Upper lobe of left lung (tissue), 6 donors: ENCODE data around the gene PKN2. TPM values are rescaled to one million over a fixed set of nuclear protein-coding genes. Genes with fewer than 3 reads are reported as not detected.

Experiments used
- ATAC-seq, 2 donors: fragments of 200-7000 bp; cut with Tn5 transposase; one replicate each; pipeline ENCODE4 v1.9.1; 2022; ENCODE audit warnings: mild to moderate bottlenecking in 2 of 2, moderate library complexity in 2 of 2; ENCODE audit not compliant: low FRiP score in 2 of 2
- DNase-seq, 2 donors: peaks; one replicate each; pipeline ENCODE4 v3.0.0-alpha.2; 2019 to 2020
- H3K27ac ChIP-seq, 4 donors: fragments of 200-600 bp; sonication (generic); one replicate each; pipeline ENCODE4 v1.5.1; 2016 to 2019
- H3K27me3 ChIP-seq, 4 donors: fragments of 200-600 bp; sonication (generic); one replicate each; pipeline ENCODE4 v1.5.1; 2017 to 2019
- H3K36me3 ChIP-seq, 4 donors: fragments of 200-600 bp; sonication (generic); one replicate each; pipeline ENCODE4 v1.5.1; 2016 to 2019
- H3K4me1 ChIP-seq, 4 donors: fragments of 200-600 bp; sonication (generic); one replicate each; pipeline ENCODE4 v1.5.1; 2018 to 2019
- H3K4me3 ChIP-seq, 4 donors: fragments of 200-600 bp; sonication (generic); one replicate each; pipeline ENCODE4 v1.5.1; 2017 to 2019; ENCODE audit warnings: mild to moderate bottlenecking in 2 of 4, moderate library complexity in 1 of 4
- H3K9me3 ChIP-seq, 4 donors: fragments of 200-600 bp; sonication (generic); one replicate each; pipeline ENCODE4 v1.5.1; 2018 to 2019
- EP300 ChIP-seq, 4 donors: sonication (generic); formaldehyde crosslinking; IDR thresholded peaks; one replicate each; pipeline ENCODE4 v1.5.1; 2017; ENCODE audit warnings: antibody characterized with exemption in 4 of 4, control low read depth in 2 of 4
- POLR2A ChIP-seq, 4 donors: fragments of 450-650 bp; IDR thresholded peaks; one replicate each; pipeline ENCODE4 v1.5.1; 2016 to 2017; ENCODE audit warnings: antibody characterized with exemption in 4 of 4, mild to moderate bottlenecking in 2 of 4
- POLR2AphosphoS5 ChIP-seq, 2 donors: sonication (generic); formaldehyde crosslinking; IDR thresholded peaks; one replicate each; pipeline ENCODE4 v1.5.1; 2017; ENCODE audit warnings: antibody characterized with exemption in 2 of 2
- WGBS, 2 donors: methylation state at CpG; one replicate each; pipeline ENCODE4 v1.1.5; 2017 to 2018; 5-methylcytosine and 5-hydroxymethylcytosine counted together
- total RNA-seq, 6 donors: library from RNA; depleted of rRNA in 4 of 6; stranded (reverse); fragments of >200 nt in 4 of 6; gene quantifications; one replicate each; pipeline versions ENCODE4 v1.1.0 to v1.2.1, GENCODE V29; 2016 to 2021
- TF ChIP-seq, protein P1 (sequence below), 6 experiments: fragments of 450-650 bp in 4 of 6; fragments of 200-600 bp in 2 of 6; sonication (generic) in 2 of 6; IDR thresholded peaks; one replicate each; pipeline ENCODE4 v1.5.1; 2016 to 2019; ENCODE audit warnings: antibody characterized with exemption in 6 of 6
- donor health status: DM: no; HTN: no; CAD: no; lungs with moderate emphysema.
- donor health status: DM: no; HTN: yes; CAD: no; lungs with severe emphysema.

The PKN2 gene
- total RNA-seq, 6 donors from 2014 or later = 33.0 to 108 (median 37.6) TPM

DNA sequence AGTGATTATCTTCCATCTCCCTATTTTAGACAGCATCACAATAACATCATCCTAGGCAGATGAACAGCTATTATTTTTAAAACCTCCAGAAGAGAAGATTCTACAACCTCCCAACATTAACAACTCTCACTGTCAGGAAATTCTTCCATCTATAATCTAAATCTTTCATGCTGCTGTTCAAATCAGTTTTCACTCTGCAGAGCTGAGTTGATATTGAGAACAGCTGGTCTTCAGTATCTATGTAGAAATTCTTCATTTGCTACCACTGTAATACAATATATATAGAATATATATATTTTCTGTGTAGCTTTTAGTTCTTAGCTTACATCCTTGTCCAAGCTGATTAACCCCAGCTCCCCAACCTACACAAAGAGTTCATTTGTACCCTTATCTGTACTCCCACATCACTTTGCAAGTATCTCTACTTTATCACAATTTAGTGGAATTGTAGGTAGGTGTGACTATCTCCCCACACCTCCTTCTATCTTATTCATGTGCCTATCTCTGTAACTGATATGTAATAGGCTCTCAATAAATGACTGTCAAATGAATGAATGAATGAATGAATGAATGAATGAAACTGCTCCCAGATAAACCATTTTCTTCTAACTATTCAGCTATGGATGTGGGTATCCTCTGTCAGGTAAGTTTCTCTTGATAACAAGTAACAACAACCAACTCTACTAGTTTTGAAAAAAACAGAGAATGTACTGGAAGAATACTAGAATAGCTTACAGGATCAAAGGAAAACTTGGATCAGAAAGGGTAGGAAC, 37.4 kb upstream of the PKN2 start:
- DNase-seq (no peak), ATAC-seq (no peak)
- H3K4me1 ChIP-seq = no peaks in the 10 kb centered on the region
- H3K4me3 ChIP-seq = no peak overlapping the region
- no peaks in the 10 kb centered on the region for H3K27me3 ChIP-seq
- no peak overlapping the region for H3K27ac ChIP-seq
- TF ChIP-seq EP300 (IDR thresholded peaks at IDR 0.05) (no peak), POLR2A (IDR thresholded peaks at IDR 0.05) (no peak), POLR2AphosphoS5 (IDR thresholded peaks at IDR 0.05) (no peak)
- TF ChIP-seq, protein P1, sequence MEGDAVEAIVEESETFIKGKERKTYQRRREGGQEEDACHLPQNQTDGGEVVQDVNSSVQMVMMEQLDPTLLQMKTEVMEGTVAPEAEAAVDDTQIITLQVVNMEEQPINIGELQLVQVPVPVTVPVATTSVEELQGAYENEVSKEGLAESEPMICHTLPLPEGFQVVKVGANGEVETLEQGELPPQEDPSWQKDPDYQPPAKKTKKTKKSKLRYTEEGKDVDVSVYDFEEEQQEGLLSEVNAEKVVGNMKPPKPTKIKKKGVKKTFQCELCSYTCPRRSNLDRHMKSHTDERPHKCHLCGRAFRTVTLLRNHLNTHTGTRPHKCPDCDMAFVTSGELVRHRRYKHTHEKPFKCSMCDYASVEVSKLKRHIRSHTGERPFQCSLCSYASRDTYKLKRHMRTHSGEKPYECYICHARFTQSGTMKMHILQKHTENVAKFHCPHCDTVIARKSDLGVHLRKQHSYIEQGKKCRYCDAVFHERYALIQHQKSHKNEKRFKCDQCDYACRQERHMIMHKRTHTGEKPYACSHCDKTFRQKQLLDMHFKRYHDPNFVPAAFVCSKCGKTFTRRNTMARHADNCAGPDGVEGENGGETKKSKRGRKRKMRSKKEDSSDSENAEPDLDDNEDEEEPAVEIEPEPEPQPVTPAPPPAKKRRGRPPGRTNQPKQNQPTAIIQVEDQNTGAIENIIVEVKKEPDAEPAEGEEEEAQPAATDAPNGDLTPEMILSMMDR (IDR thresholded peaks at IDR 0.05) = no peak
- no peaks in the 10 kb centered on the region for H3K9me3 ChIP-seq
- no peaks in the 10 kb centered on the region for H3K36me3 ChIP-seq

DNA sequence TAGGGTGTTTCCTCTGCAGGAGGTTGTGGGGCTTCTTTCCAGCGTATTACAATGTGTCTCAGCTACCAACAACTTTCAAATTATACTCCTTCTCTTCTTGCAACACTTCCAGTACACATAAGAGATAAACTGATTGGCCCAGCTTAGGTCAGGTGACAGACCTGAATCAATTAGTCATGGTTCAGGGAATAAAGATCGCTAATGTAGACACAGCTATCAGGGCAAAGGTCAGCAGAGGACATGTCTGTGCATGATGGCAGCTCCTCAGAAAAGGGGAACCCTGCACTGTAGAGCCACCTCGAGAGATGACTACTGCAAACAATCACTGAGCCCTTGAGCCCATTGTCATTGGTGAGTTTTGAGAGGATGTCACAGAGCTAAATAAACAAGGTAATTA, 36.8 kb upstream of the PKN2 start:
- TF ChIP-seq, protein P1 (IDR thresholded peaks at IDR 0.05) = no peak
- TF ChIP-seq POLR2AphosphoS5 (IDR thresholded peaks at IDR 0.05) (no peak), EP300 (IDR thresholded peaks at IDR 0.05) (no peak), POLR2A (IDR thresholded peaks at IDR 0.05) (no peak)

DNA sequence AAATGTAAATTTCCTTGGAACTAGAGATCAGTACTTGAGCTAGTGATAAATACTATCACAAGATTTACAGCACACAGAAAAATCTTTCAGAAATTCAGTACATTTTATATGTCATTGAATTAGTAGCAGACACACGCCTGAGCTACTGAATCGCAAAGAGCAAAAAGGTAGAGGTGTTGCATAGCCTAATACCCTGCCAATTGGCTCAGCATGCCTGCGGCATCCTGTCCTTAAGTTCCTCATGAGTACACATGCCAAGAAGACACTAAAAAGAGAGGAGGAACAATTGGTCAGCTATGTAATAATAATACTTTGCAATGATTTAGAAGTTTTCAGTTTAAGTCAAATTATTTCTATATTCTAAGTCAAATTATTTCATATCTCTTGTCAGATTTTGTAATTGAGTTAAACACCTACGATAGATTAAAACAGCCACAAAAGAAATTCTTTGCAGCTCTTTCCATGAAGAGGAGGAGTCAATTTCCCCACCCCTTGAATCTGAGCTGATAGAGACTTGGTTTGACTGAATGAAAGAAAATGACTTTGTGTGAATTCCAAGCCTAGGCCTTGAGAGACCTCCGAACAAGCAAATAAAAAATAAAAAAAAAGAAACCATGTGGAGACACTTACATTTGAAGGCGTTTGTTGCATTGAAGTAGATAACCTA, 36.2 kb upstream of the PKN2 start:
- H3K27me3 ChIP-seq = no peaks in the 10 kb centered on the region
- DNase-seq (no peak), ATAC-seq (no peak)
- no peaks in the 10 kb centered on the region for H3K4me1 ChIP-seq
- no peaks in the 10 kb centered on the region for H3K9me3 ChIP-seq
- H3K27ac ChIP-seq = no peak overlapping the region
- no peaks in the 10 kb centered on the region for H3K36me3 ChIP-seq
- TF ChIP-seq POLR2A (IDR thresholded peaks at IDR 0.05) = no peak
- TF ChIP-seq, protein P1 (IDR thresholded peaks at IDR 0.05) = no peak
- TF ChIP-seq EP300 (IDR thresholded peaks at IDR 0.05) = no peak
- TF ChIP-seq POLR2AphosphoS5 (IDR thresholded peaks at IDR 0.05) = no peak
- H3K4me3 ChIP-seq = no peak overlapping the region
- 88 to 89% methylated on average over 6 of the region's 6 CpGs for WGBS, 2 donors

More for the DNA sequence above, 36.8 kb upstream of the PKN2 start:
- Histone ChIP-seq H3K4me3 (no peak overlapping the region), H3K4me1 (no peaks in the 10 kb centered on the region), H3K27me3 (no peaks in the 10 kb centered on the region), H3K9me3 (no peaks in the 10 kb centered on the region), H3K27ac (no peak overlapping the region), H3K36me3 (no peaks in the 10 kb centered on the region)
- no peak for ATAC-seq
- no peak for DNase-seq
- WGBS, 2 donors = 50 to 60% methylated on average over 3 of the region's 3 CpGs

DNA sequence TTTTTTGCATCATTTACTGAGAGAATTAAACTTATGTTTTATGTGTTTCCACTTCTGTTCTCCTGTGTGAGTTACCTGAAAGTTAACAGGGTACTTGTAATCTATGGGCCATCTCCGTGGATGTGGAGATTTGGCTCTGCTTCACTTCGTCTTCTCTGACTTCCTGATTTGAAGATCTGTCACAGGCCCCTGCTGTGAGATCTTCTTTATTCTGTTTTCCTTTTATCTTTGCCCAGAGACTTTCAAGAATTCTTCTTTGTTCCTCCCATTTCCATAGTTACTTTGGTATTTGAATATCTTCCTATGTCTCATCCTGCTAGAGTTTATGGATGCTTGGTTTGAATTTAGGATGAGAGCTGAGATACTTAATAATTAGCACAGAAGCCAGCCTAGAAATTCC, 35.4 kb upstream of the PKN2 start:
- TF ChIP-seq, protein P1 (IDR thresholded peaks at IDR 0.05) = no peak
- TF ChIP-seq EP300 (IDR thresholded peaks at IDR 0.05) (no peak), POLR2AphosphoS5 (IDR thresholded peaks at IDR 0.05) (no peak), POLR2A (IDR thresholded peaks at IDR 0.05) (no peak)
- no peaks in the 10 kb centered on the region for H3K36me3 ChIP-seq
- H3K4me1 ChIP-seq = no peaks in the 10 kb centered on the region
- DNase-seq = no peak
- H3K27me3 ChIP-seq = no peaks in the 10 kb centered on the region
- no peak overlapping the region for H3K27ac ChIP-seq
- no peak overlapping the region for H3K4me3 ChIP-seq
- no peak for ATAC-seq
- WGBS, 2 donors = 73 to 74% methylated on average over 2 of the region's 2 CpGs
- H3K9me3 ChIP-seq = no peaks in the 10 kb centered on the region
